Esophagus muscularis mucosa (tissue), 3 donors: Measurements from ENCODE around the gene ENDOG.
"Not testable (repeated sequence)": the region's sequence is repeated elsewhere in the genome, so short reads cannot be mapped to it uniquely, and the experiment has no call there.

ENCODE experiments used
- CTCF ChIP-seq, 3 experiments: fragments of 200-600 bp in 2 of 3; fragments of 450-650 bp in 1 of 3; sonication (generic) in 2 of 3; IDR thresholded peaks; one replicate each; pipeline ENCODE4 v1.5.1; 2017 to 2019; ENCODE audit warnings: antibody characterized with exemption in 3 of 3, mild to moderate bottlenecking in 2 of 3, moderate library complexity in 1 of 3
- POLR2A ChIP-seq: fragments of 450-650 bp; IDR thresholded peaks from one replicate; pipeline ENCODE4 v1.6.1; 2017; ENCODE audit warnings: antibody characterized with exemption, moderate library complexity, mild to moderate bottlenecking, low read depth
- POLR2AphosphoS5 ChIP-seq, 2 donors: sonication (generic); formaldehyde crosslinking; IDR thresholded peaks; one replicate each; pipeline ENCODE4 v1.6.1; 2017; ENCODE audit warnings: antibody characterized with exemption in 2 of 2

DNA sequence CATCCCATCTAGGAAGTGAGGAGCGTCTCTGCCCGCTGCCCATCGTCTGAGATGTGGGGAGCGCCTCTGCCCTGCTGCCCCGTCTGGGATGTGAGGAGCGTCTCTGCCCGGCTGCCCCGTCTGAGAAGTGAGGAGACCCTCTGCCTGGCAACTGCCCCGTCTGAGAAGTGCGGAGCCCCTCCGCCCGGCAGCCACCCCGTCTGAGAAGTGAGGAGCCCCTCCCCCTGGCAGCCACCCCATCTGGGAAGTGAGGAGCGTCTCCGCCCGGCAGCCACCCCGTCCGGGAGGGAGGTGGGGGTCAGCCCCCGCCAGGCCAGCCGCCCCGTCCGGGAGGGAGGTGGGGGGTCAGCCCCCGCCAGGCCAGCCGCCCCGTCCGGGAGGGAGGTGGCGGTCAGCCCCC is 38.2 kb upstream of the ENDOG start:
- TF ChIP-seq CTCF (IDR thresholded peaks at IDR 0.05); POLR2A; POLR2AphosphoS5 (IDR thresholded peaks at IDR 0.05): not testable (repeated sequence)
